ENCODE data around the gene SGTB. TPM values are rescaled to one million over a fixed set of nuclear protein-coding genes. Genes with fewer than 3 reads are reported as not detected.

The SGTB gene
- total RNA-seq, 1 experiment from 2014 or later = 19.1 TPM

- ChIA-PET POLR2A (ENCODE audit: low non-redundant PET) (no interaction called here), CTCF (no interaction called here)
- H3K36me3 ChIP-seq (ENCODE audit: insufficient read depth, low read length, poor library complexity, severe bottlenecking) = no peaks in the 10 kb centered on the region
- no peak overlapping the region for H3K4me3 ChIP-seq (ENCODE audit: low read depth, low read length, poor library complexity, severe bottlenecking)
- no peak for DNase-seq (ENCODE audit: low spot score)
- H3K27me3 ChIP-seq (replicated peaks; ENCODE audit: insufficient read depth, low read depth, low read length, poor library complexity) = no peaks in the 10 kb centered on the region
- no TSS peak for BruUV-seq (replicated peaks)
- no peak overlapping the region for H3K27ac ChIP-seq (ENCODE audit: low read depth, low read length, poor library complexity, severe bottlenecking)
- intact Hi-C loops (cut with micrococcal nuclease; ENCODE audit: unreplicated experiment) = loop anchor here (10.0 kb wide), 1 partner anchor 525 kb away; the partner anchor contains the start of gene SREK1
- no peaks in the 10 kb centered on the region for H3K9me3 ChIP-seq (ENCODE audit: low read depth, low read length, poor library complexity, severe bottlenecking)
- TF ChIP-seq, protein P1, sequence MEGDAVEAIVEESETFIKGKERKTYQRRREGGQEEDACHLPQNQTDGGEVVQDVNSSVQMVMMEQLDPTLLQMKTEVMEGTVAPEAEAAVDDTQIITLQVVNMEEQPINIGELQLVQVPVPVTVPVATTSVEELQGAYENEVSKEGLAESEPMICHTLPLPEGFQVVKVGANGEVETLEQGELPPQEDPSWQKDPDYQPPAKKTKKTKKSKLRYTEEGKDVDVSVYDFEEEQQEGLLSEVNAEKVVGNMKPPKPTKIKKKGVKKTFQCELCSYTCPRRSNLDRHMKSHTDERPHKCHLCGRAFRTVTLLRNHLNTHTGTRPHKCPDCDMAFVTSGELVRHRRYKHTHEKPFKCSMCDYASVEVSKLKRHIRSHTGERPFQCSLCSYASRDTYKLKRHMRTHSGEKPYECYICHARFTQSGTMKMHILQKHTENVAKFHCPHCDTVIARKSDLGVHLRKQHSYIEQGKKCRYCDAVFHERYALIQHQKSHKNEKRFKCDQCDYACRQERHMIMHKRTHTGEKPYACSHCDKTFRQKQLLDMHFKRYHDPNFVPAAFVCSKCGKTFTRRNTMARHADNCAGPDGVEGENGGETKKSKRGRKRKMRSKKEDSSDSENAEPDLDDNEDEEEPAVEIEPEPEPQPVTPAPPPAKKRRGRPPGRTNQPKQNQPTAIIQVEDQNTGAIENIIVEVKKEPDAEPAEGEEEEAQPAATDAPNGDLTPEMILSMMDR (conservative IDR thresholded peaks at IDR 0.05; ENCODE audit: low read depth, low read length) = no peak
- no peak for TF ChIP-seq EZH2 (IDR thresholded peaks at IDR 0.05; ENCODE audit: borderline replicate concordance, low read depth, low read length, poor library complexity, severe bottlenecking)
- H3K4me1 ChIP-seq (ENCODE audit: insufficient read depth, low read length, poor library complexity, severe bottlenecking) = peaks cover 12% of the 10 kb centered on the region
Measured at GRCh38 chr5:65620021-65620420, 101.9 kb downstream of the SGTB start.

Other genes with a start within 250 kb of the SGTB start
- 2.6 and 2.8 TPM in 2 replicates for gene ADAMTS6, start 240.2 kb downstream of the SGTB start, total RNA-seq (2021)
- gene CENPK, start 158.9 kb downstream of the SGTB start, total RNA-seq (2021) = 57.4 and 58.6 TPM in 2 replicates
- 34.4 and 35.4 TPM in 2 replicates for gene PPWD1, start 158.8 kb downstream of the SGTB start, total RNA-seq (2021)
- 12.9 and 15.6 TPM in 2 replicates for gene TRIM23, start 97.8 kb downstream of the SGTB start, total RNA-seq (2021)
- gene SHLD3, start 97.1 kb downstream of the SGTB start, total RNA-seq (2021) = 3.7 and 4.5 TPM in 2 replicates
- gene TRAPPC13, start 97.1 kb downstream of the SGTB start, total RNA-seq (2021) = 29.6 and 33.0 TPM in 2 replicates
- 95.2 and 99.9 TPM in 2 replicates for gene NLN, start 96 bp upstream of the SGTB start, total RNA-seq (2021)
- gene ERBIN, start 204.5 kb upstream of the SGTB start, total RNA-seq (2021) = 47.5 and 51.4 TPM in 2 replicates